IMR-90 (cell line): ENCODE results near the gene OTOR. TPM values are rescaled to one million over a fixed set of nuclear protein-coding genes. Genes with fewer than 3 reads are reported as not detected.

Experiments used
- ATAC-seq: fragments of 200-7000 bp; cut with Tn5 transposase; 2 replicates; pipeline ENCODE4 v1.9.1; 2020; ENCODE audit warnings: low read depth, mild to moderate bottlenecking, moderate library complexity
- BruUV-seq: library from RNA; stranded (reverse); fragments of 400-500 nt; replicated peaks from 2 replicates; lab custom pipeline; 2021; lab: Mats Ljungman, UMichigan
- CTCF ChIA-PET: fragments of 300-600 bp; formaldehyde crosslinking; extraction: SDS; loops from one replicate; lab custom pipeline; 2021; ENCODE audit warnings: antibody characterized with exemption; lab: Yijun Ruan, JAX
- POLR2A ChIA-PET: fragments of 300-600 bp; sonication (Branson Sonifier 250); formaldehyde crosslinking; loops from one replicate; lab custom pipeline; 2022; ENCODE audit warnings: antibody characterized with exemption; ENCODE audit not compliant: unreplicated experiment; lab: Charles Lee
- DNase-seq: peaks from one replicate; pipeline ENCODE4 v3.0.0; 2013
- H2AFZ ChIP-seq: replicated peaks from 2 replicates; pipeline ENCODE3; 2013; ENCODE audit warnings: low read length, mild to moderate bottlenecking; ENCODE audit not compliant: poor library complexity
- H2AK5ac ChIP-seq: 2 replicates; pipeline ENCODE4 v1.6.1; 2013; ENCODE audit warnings: low read depth, low read length, inconsistent platforms
- H2AK9ac ChIP-seq: replicated peaks from 2 replicates; pipeline ENCODE3; 2013; ENCODE audit warnings: mild to moderate bottlenecking, low read depth, low read length, moderate library complexity; ENCODE audit not compliant: poor library complexity
- H2BK120ac ChIP-seq: 2 replicates; pipeline ENCODE4 v1.6.1; 2013; ENCODE audit warnings: low read depth, low read length, inconsistent platforms
- H2BK15ac ChIP-seq: 3 replicates; pipeline ENCODE4 v1.6.1; 2013; ENCODE audit warnings: low read depth, low read length, inconsistent platforms
- H2BK20ac ChIP-seq: 2 replicates; pipeline ENCODE4 v1.6.1; 2013; ENCODE audit warnings: low read depth, mild to moderate bottlenecking, inconsistent platforms, low read length, moderate library complexity
- H2BK5ac ChIP-seq: 2 replicates; pipeline ENCODE4 v1.6.1; 2013; ENCODE audit warnings: mild to moderate bottlenecking, low read depth, low read length, inconsistent platforms; ENCODE audit not compliant: poor library complexity, severe bottlenecking
- H3K14ac ChIP-seq: replicated peaks from 2 replicates; pipeline ENCODE4 v1.6.1; 2013; ENCODE audit warnings: low read depth, low read length, inconsistent platforms
- H3K18ac ChIP-seq: 2 replicates; pipeline ENCODE4 v1.6.1; 2013; ENCODE audit warnings: low read depth, low read length, control low read depth
- H3K23ac ChIP-seq: 2 replicates; pipeline ENCODE4 v1.6.1; 2013; ENCODE audit warnings: low read depth, low read length, inconsistent platforms
- H3K27ac ChIP-seq: 2 replicates; pipeline ENCODE4 v1.5.1; 2013; ENCODE audit warnings: mild to moderate bottlenecking, control low read depth, low read length; ENCODE audit not compliant: insufficient read depth
- H3K27me3 ChIP-seq: 2 replicates; pipeline ENCODE4 v1.6.1; 2013; ENCODE audit warnings: low read length; ENCODE audit not compliant: control insufficient read depth, insufficient read depth
- H3K36me3 ChIP-seq: 2 replicates; pipeline ENCODE4 v1.6.1; 2013; ENCODE audit warnings: low read length, mixed read lengths; ENCODE audit not compliant: control insufficient read depth, insufficient read depth
- H3K4ac ChIP-seq: 2 replicates; pipeline ENCODE4 v1.6.1; 2013; ENCODE audit warnings: low read depth, low read length, inconsistent platforms
- H3K4me1 ChIP-seq: 2 replicates; pipeline ENCODE4 v1.6.1; 2013; ENCODE audit warnings: low read length, mixed read lengths; ENCODE audit not compliant: control insufficient read depth, insufficient read depth
- H3K4me2 ChIP-seq: 2 replicates; pipeline ENCODE4 v1.6.1; 2013; ENCODE audit warnings: low read depth, mild to moderate bottlenecking, control low read depth, low read length, moderate library complexity
- H3K4me3 ChIP-seq: 2 replicates; pipeline ENCODE4 v1.5.1; 2013; ENCODE audit warnings: low read depth, mild to moderate bottlenecking, control low read depth, low read length, moderate library complexity; ENCODE audit not compliant: insufficient read depth
- H3K56ac ChIP-seq: 2 replicates; pipeline ENCODE4 v1.6.1; 2013; ENCODE audit warnings: low read length, inconsistent platforms; ENCODE audit not compliant: insufficient read depth; ENCODE audit errors: extremely low read depth
- H3K79me1 ChIP-seq, 2 experiments: 2 replicates each; pipeline ENCODE4 v1.6.1; 2013; ENCODE audit warnings: low read length in 2 of 2, inconsistent platforms in 1 of 2, low read depth in 1 of 2
- H3K9ac ChIP-seq: 2 replicates; pipeline ENCODE4 v1.6.1; 2013; ENCODE audit warnings: low read depth, low read length, control low read depth
- H3K9me1 ChIP-seq: 2 replicates; pipeline ENCODE4 v1.6.1; 2013; ENCODE audit warnings: low read length, inconsistent platforms; ENCODE audit not compliant: insufficient read depth
- H3K9me3 ChIP-seq: 2 replicates; pipeline ENCODE4 v1.6.1; 2013; ENCODE audit warnings: low read length; ENCODE audit not compliant: control insufficient read depth, insufficient read depth
- H4K20me1 ChIP-seq: 2 replicates; pipeline ENCODE4 v1.6.1; 2013; ENCODE audit warnings: low read length, inconsistent platforms; ENCODE audit not compliant: insufficient read depth
- H4K5ac ChIP-seq: 2 replicates; pipeline ENCODE4 v1.6.1; 2013; ENCODE audit warnings: mild to moderate bottlenecking, low read depth, low read length, control low read depth
- H4K8ac ChIP-seq, 2 experiments: 2 replicates each; pipeline ENCODE4 v1.6.1; 2013; ENCODE audit warnings: low read depth in 2 of 2, low read length in 2 of 2, control low read depth in 1 of 2, inconsistent platforms in 1 of 2
- H4K91ac ChIP-seq: 2 replicates; pipeline ENCODE4 v1.6.1; 2013; ENCODE audit warnings: low read depth, low read length, inconsistent platforms; ENCODE audit not compliant: insufficient read depth
- BHLHE40 ChIP-seq: fragments of 150-350 bp; IDR thresholded peaks from 2 replicates; pipeline ENCODE4 v1.6.1; 2016; ENCODE audit warnings: mild to moderate bottlenecking, low read depth, low read length
- CEBPB ChIP-seq: IDR thresholded peaks from 2 replicates; pipeline ENCODE4 v1.6.1; 2012; ENCODE audit warnings: low read depth, low read length, improper control_type of control experiment
- CHD1 ChIP-seq: IDR thresholded peaks from 2 replicates; pipeline ENCODE4 v1.6.1; 2012; ENCODE audit warnings: low read depth, low read length, improper control_type of control experiment
- CTCF ChIP-seq: conservative IDR thresholded peaks from 2 replicates; pipeline ENCODE4 v1.5.1; 2012; ENCODE audit warnings: mild to moderate bottlenecking, low read depth, low read length, improper control_type of control experiment
- ELK1 ChIP-seq: fragments of 150-350 bp; IDR thresholded peaks from 2 replicates; pipeline ENCODE4 v1.6.1; 2016; ENCODE audit warnings: low read depth, mild to moderate bottlenecking, low read length, moderate library complexity, borderline replicate concordance
- FOS ChIP-seq: fragments of 150-350 bp; IDR thresholded peaks from 2 replicates; pipeline ENCODE4 v1.6.1; 2016; ENCODE audit warnings: low read depth, low read length
- MAFK ChIP-seq: IDR thresholded peaks from 2 replicates; pipeline ENCODE4 v1.6.1; 2012; ENCODE audit warnings: low read depth, low read length, improper control_type of control experiment
- MAZ ChIP-seq: IDR thresholded peaks from 2 replicates; pipeline ENCODE4 v1.6.1; 2012; ENCODE audit warnings: low read depth, mild to moderate bottlenecking, low read length, improper control_type of control experiment, moderate library complexity, borderline replicate concordance
- MXI1 ChIP-seq: IDR thresholded peaks from 2 replicates; pipeline ENCODE4 v1.6.1; 2012; ENCODE audit warnings: low read depth, mild to moderate bottlenecking, low read length, moderate library complexity, borderline replicate concordance
- POLR2A ChIP-seq: IDR thresholded peaks from 2 replicates; pipeline ENCODE4 v1.6.1; 2012; ENCODE audit warnings: mild to moderate bottlenecking, low read depth, low read length
- RAD21 ChIP-seq: IDR thresholded peaks from 2 replicates; pipeline ENCODE4 v1.6.1; 2012; ENCODE audit warnings: low read length, improper control_type of control experiment
- RCOR1 ChIP-seq: IDR thresholded peaks from 2 replicates; pipeline ENCODE4 v1.6.1; 2012; ENCODE audit warnings: mild to moderate bottlenecking, low read length, improper control_type of control experiment; ENCODE audit not compliant: insufficient replicate concordance
- RFX5 ChIP-seq: IDR thresholded peaks from 2 replicates; pipeline ENCODE4 v1.8.0; 2012; ENCODE audit warnings: low read depth, mild to moderate bottlenecking, low read length, moderate library complexity
- SMC3 ChIP-seq: fragments of 150-350 bp; IDR thresholded peaks from 2 replicates; pipeline ENCODE4 v1.6.1; 2016; ENCODE audit warnings: low read depth, mild to moderate bottlenecking, antibody characterized with exemption, low read length, moderate library complexity
- USF2 ChIP-seq: fragments of 150-350 bp; IDR thresholded peaks from 2 replicates; pipeline ENCODE4 v1.6.1; 2017; ENCODE audit warnings: mild to moderate bottlenecking, antibody characterized with exemption, low read length, low read depth
- WGBS, 2 experiments: methylation state at CpG; one replicate each; pipeline versions ENCODE4 v1.1.5 to v1.1.7; 2013; ENCODE audit warnings: missing lambda C conversion rate in 2 of 2; ENCODE audit not compliant: insufficient read length in 1 of 2; ENCODE audit errors: extremely low coverage in 2 of 2; 5-methylcytosine and 5-hydroxymethylcytosine counted together
- dilution Hi-C: fragments of 300-500 bp; cut with HindIII; formaldehyde crosslinking; loops from one replicate; pipeline ENCODE4 v1.14.3; 2018; ENCODE audit warnings: low sequenced_read_pairs; ENCODE audit not compliant: unreplicated experiment
- in situ Hi-C: fragments of 300-500 bp; cut with MboI; formaldehyde crosslinking; loops from 3 replicates; pipeline ENCODE4 v1.14.3; 2019; ENCODE audit warnings: low sequenced_read_pairs, inconsistent platforms, mixed read lengths
- intact Hi-C: fragments of 100-400 bp; cut with micrococcal nuclease; formaldehyde crosslinking; loops from 2 replicates; pipeline ENCODE4 v1.10.0; 2022
- polyA plus RNA-seq, 3 experiments: library from polyadenylated mRNA; depleted of rRNA; stranded (reverse); fragments of >200 nt; gene quantifications; 2 replicates each; pipeline ENCODE4 v1.2.3, GENCODE V29; 2012; ENCODE audit warnings: low replicate concordance in 1 of 3
- total RNA-seq: library from RNA; depleted of rRNA; stranded (reverse); fragments of >200 nt; gene quantifications from 2 replicates; pipeline ENCODE4 v1.2.3, GENCODE V29; 2012

Gene OTOR
- total and polyA plus RNA-seq, 2 of the 4 experiments (the other 2 are of a cell fraction): not detected

GRCh38 chr20:16764560-16764959 lies 16.4 kb downstream of the OTOR start:
- CTCF ChIA-PET: no interaction called here
- Histone ChIP-seq H2BK120ac (no peak overlapping the region), H3K23ac (no peak overlapping the region), H3K27me3 (peaks cover 2% of the 10 kb centered on the region), H3K56ac (no peak overlapping the region), H3K14ac (no peak overlapping the region), H3K79me1 (no peaks in the 10 kb centered on the region), H2BK20ac (no peak overlapping the region), H3K18ac (no peak overlapping the region), H3K9me1 (no peaks in the 10 kb centered on the region), H4K5ac (no peak overlapping the region), H3K4ac (no peak overlapping the region), H4K8ac (no peak overlapping the region), H2AK5ac (no peak overlapping the region), H3K9ac (no peak overlapping the region), H3K9me3 (no peaks in the 10 kb centered on the region), H2AK9ac (no peak overlapping the region), H4K20me1 (no peaks in the 10 kb centered on the region), H3K4me2 (no peak overlapping the region), H3K36me3 (no peaks in the 10 kb centered on the region), H2BK15ac (no peak overlapping the region), H3K27ac (no peak overlapping the region), H3K4me3 (no peak overlapping the region), H4K91ac (no peak overlapping the region), H3K4me1 (no peaks in the 10 kb centered on the region), H2BK5ac (no peak overlapping the region), H2AFZ (no peak overlapping the region)
- in situ Hi-C loops: no loop called here
- DNase-seq (no peak), ATAC-seq (no peak)
- dilution Hi-C loops: no loop called here
- POLR2A ChIA-PET: no interaction called here
- TF ChIP-seq CTCF (no peak), MXI1 (no peak), MAZ (no peak), CEBPB (no peak), BHLHE40 (no peak), POLR2A (no peak), RCOR1 (no peak), SMC3 (no peak), USF2 (no peak), RFX5 (no peak), ELK1 (no peak), MAFK (no peak), RAD21 (no peak), CHD1 (no peak), FOS (no peak)
- no TSS peak for BruUV-seq
- intact Hi-C loops: no loop called here
- WGBS, 2 experiments: 14% methylated on average over 3 of the region's 4 CpGs; no CpG with 5 or more reads in 1 of the 2 experiments
